ENCODE measurements around the gene TAGAP. TPM values are rescaled to one million over a fixed set of nuclear protein-coding genes. Genes with fewer than 3 reads are reported as not detected.

Gene TAGAP
- total and polyA plus RNA-seq, 2 of the 8 experiments (the other 6 are each of a cell fraction or from before 2014, with no cell fraction given) = not detected

DNA sequence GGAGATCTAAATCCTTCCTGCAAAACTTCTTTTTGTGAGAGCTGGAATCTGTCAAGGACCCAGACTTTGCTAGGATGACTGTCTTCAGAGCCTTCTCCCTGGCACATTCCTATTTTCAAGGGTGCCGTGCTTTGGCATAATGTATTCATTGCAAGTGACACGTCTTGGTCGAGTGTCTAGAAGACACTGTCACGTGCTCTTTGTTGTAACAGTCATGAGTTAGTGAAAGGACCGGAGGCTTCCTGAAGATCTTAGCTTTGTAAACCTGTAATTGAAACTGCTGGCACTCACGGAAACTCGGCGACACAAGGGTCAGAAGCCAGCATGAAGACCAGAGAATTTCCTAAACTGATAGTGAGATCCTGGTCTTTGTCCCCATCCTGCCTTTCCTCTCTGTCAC lies 19.7 kb upstream of the TAGAP start:
- 90% methylated on average over 8 of the region's 8 CpGs; no CpG with 5 or more reads in 1 of the 2 experiments for WGBS, 2 experiments (ENCODE audit: extremely low coverage in 1 of 2, insufficient coverage in 1 of 2, insufficient read length in 1 of 2, insufficient replicate concordance in 2 of 2, low coverage in 1 of 2, low lambda C conversion rate in 2 of 2, missing lambda C conversion rate in 1 of 2)
- Histone ChIP-seq H2BK12ac (ENCODE audit: low read depth, low read length) (no peak overlapping the region), H3K56ac (replicated peaks; ENCODE audit: insufficient read length, low read depth, low read length) (no peak overlapping the region), H2BK5ac (ENCODE audit: low read depth, low read length) (no peak overlapping the region), H2AFZ (ENCODE audit: low read length) (no peak overlapping the region), H3K27me3 (replicated peaks in 1 of 4; ENCODE audit: control insufficient read depth in 3 of 4, extremely low read depth in 1 of 4, insufficient read depth in 3 of 4, low read length in 3 of 4) (peaks cover 0 to 6% (median 3%) of the 10 kb centered on the region in 4 experiments; a peak in 4 of 7 replicates), H3K27ac (ENCODE audit: low read depth, low read length) (no peak overlapping the region), H3K9me3 (ENCODE audit: insufficient read depth in 2 of 2, low read depth in 1 of 2, low read length in 1 of 2) (no peaks in the 10 kb centered on the region), H3K36me3 (ENCODE audit: control insufficient read depth in 2 of 4, insufficient read depth in 4 of 4, low read length in 3 of 4) (no peaks in the 10 kb centered on the region), H3K18ac (ENCODE audit: extremely low read depth, low read length) (no peak overlapping the region), H2BK120ac (replicated peaks; ENCODE audit: low read depth, low read length) (no peak overlapping the region), H3K4ac (replicated peaks; ENCODE audit: insufficient read length, low read depth, low read length) (no peak overlapping the region), H4K5ac (ENCODE audit: insufficient read length, low read depth, low read length) (no peak overlapping the region), H3K4me2 (ENCODE audit: insufficient read depth in 1 of 2, low read depth in 2 of 2, low read length in 2 of 2) (no peak overlapping the region), H3K14ac (ENCODE audit: insufficient read length) (no peak overlapping the region), H2BK20ac (ENCODE audit: low read length) (no peak overlapping the region), H3K4me1 (replicated peaks in 1 of 4; ENCODE audit: control insufficient read depth in 3 of 4, insufficient read depth in 4 of 4, low read length in 3 of 4) (peaks cover 0 to 4% (median 2%) of the 10 kb centered on the region in 4 experiments; a peak in 3 of 7 replicates), H4K8ac (ENCODE audit: extremely low read depth, insufficient read depth, low read length) (no peak overlapping the region), H3K9ac (replicated peaks in 1 of 4; ENCODE audit: extremely low read depth in 1 of 4, low read depth in 3 of 4, low read length in 3 of 4) (no peak overlapping the region), H3K23ac (ENCODE audit: insufficient read length) (no peak overlapping the region), H3K79me1 (ENCODE audit: low read depth, low read length) (no peaks in the 10 kb centered on the region), H3K4me3 (ENCODE audit: extremely low read depth in 1 of 4, insufficient read depth in 2 of 4, low read depth in 3 of 4, low read length in 4 of 4) (no peak overlapping the region), H4K91ac (replicated peaks; ENCODE audit: insufficient read length, low read length) (no peak overlapping the region), H3K23me2 (ENCODE audit: low read depth, low read length) (no peaks in the 10 kb centered on the region), H4K20me1 (replicated peaks in 1 of 2; ENCODE audit: control insufficient read depth in 1 of 2, insufficient read depth in 2 of 2, low read length in 2 of 2) (no peaks in the 10 kb centered on the region), H2AK5ac (ENCODE audit: low read depth, low read length) (0 out of 2 replicates have a peak overlapping the region, but pooled peaks have one; percentile 60), H2BK15ac (ENCODE audit: low read length) (no peak overlapping the region; the same call in 1 of the 2 replicates), H3K79me2 (ENCODE audit: control insufficient read depth in 1 of 2, insufficient read depth in 2 of 2, low read length in 2 of 2) (no peaks in the 10 kb centered on the region)
- FAIRE-seq (no peak), DNase-seq (ENCODE audit: low read depth in 1 of 2, low spot score in 2 of 2) (no peak)
- CTCF ChIA-PET (ENCODE audit: partially characterized antibody) = interaction anchor here (0.6 to 2.8 kb wide), 10 partner anchors 8 to 71 kb away, joined by 3 to 10 read pairs (median 5); no protein-coding TSS in a partner anchor
- TF ChIP-seq CTBP2 (IDR thresholded peaks at IDR 0.05; ENCODE audit: borderline replicate concordance, insufficient read depth, insufficient read length, low read length) (no peak), RFX5 (IDR thresholded peaks at IDR 0.05; ENCODE audit: borderline replicate concordance, low read depth, low read length) (no peak), KDM5A (IDR thresholded peaks at IDR 0.05; ENCODE audit: low read length) (no peak), CHD1 (IDR thresholded peaks at IDR 0.05; ENCODE audit: low read depth, low read length) (no peak)
- TF ChIP-seq, protein P1, sequence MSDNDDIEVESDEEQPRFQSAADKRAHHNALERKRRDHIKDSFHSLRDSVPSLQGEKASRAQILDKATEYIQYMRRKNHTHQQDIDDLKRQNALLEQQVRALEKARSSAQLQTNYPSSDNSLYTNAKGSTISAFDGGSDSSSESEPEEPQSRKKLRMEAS (IDR thresholded peaks at IDR 0.05) = no peak
- POLR2A ChIA-PET (ENCODE audit: partially characterized antibody) = no interaction called here
